Keratinocyte (primary cell): ENCODE measurements around the gene DCDC1.

Experiments used
- CTCF ChIP-seq, 3 experiments: IDR thresholded peaks in 1 of 3; conservative IDR thresholded peaks in 1 of 3; optimal IDR thresholded peaks in 1 of 3; 2 replicates in 2 of 3; 3 replicates in 1 of 3; pipeline versions ENCODE3 to v1.5.1; 2011; ENCODE audit warnings: low read length in 3 of 3, mild to moderate bottlenecking in 3 of 3, moderate library complexity in 2 of 3, control low read depth in 1 of 3, inconsistent platforms in 1 of 3; ENCODE audit not compliant: insufficient read depth in 2 of 3; ENCODE audit errors: extremely low read depth in 1 of 3
- EZH2 ChIP-seq: IDR thresholded peaks from one replicate; pipeline ENCODE4 v1.6.1; 2012; ENCODE audit warnings: inconsistent platforms, mild to moderate bottlenecking, low read length, moderate library complexity

GRCh38 chr11:30876228-30876627 is 493.3 kb downstream of the DCDC1 start:
- no peak for TF ChIP-seq CTCF (optimal IDR thresholded peaks at IDR 0.05 in 1 of 3, IDR thresholded peaks at IDR 0.05 in 1 of 3, conservative IDR thresholded peaks at IDR 0.05 in 1 of 3; ENCODE audit: extremely low read depth in 1 of 3, insufficient read depth in 2 of 3, low read length in 3 of 3)
- TF ChIP-seq EZH2, result no peak
